GM21381 (cell line): ENCODE data around the gene CADM2.

Experiments used
- ATAC-seq: cut with Tn5 transposase; IDR thresholded peaks from one replicate; pipeline ENCODE4 v1.9.1; 2021; ENCODE audit warnings: mild to moderate bottlenecking, moderate library complexity; ENCODE audit not compliant: unreplicated experiment

Gene CADM2

DNA sequence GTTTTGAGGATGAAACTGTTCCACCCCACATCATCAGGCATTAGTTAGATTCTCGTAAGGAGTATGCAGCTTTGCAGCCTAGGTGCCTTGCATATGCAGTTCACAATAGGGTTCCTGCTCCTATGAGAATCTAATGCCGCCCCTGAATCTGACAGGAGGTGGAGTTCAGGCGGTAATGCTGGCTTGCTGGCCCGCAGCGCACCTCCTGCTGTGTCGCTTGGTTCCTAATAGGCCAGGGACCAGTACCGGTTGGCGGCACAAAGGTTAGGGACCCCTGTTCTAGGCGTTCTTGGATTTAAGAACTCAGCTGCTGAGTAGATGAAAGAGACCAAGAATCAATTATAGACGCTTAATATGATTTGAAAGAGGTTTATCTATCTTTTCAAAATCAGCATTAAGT lies 595.4 kb downstream of the CADM2 start:
- no peak for ATAC-seq

DNA sequence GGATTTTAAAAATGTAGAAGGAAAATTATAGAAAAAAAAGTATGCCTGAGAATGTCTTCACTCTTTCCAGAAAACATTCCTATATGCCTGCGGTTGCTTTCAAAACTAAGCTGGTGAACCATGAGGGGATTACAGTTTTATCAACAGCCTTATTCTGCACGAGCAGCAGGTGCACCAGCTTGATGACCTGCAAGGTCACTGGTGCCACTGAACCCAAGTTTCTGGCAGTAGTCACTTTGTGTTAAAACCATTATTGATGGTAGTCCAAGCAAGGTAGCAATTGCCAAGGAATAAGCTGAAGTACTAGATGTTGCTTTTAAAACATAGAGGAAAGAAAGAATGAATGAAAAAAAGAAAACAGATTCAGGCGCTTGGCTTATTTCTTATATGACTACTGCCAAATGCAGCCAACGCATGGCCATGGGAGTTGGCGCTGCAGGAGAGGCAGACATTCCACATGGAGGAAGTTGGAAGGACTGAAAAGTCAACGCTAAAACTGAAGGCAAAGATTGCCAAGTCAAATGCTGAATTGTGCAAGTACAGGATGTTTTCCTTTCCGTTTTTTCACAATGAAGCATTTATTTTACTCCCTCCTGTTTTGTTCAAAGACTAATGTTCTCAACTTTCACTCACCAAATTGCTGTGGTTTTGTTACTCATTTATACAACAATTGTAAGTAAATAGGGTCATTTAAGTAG lies 601.4 kb downstream of the CADM2 start:
- ATAC-seq: no peak

DNA sequence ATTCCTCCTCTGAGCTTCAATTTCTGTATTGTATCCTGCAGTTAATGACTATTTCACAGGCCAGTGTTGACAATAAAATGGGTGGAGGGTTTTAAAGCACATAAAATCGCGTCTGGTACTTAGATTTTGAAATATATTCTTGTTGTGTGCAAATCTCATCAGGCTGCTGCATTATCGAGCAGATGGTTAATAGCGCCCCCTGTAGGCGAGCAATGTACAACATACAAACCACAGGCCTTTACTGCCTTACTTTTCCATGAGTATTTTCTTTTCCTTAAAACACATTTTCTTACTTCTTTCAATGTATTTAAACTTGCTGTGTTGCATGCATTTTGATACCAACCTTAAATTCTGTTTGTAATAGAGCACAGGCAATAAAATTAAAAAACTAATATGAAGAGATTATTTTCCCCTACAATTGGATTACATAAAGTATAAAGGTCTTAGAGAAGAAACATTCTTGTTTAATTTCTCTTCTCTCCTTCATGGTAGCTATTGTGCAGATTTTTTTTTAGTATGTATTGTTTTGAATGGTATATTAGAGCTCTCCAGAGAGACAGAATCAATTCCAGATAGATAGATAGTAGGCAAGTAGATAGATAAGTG lies 608.4 kb downstream of the CADM2 start:
- ATAC-seq: no peak

DNA sequence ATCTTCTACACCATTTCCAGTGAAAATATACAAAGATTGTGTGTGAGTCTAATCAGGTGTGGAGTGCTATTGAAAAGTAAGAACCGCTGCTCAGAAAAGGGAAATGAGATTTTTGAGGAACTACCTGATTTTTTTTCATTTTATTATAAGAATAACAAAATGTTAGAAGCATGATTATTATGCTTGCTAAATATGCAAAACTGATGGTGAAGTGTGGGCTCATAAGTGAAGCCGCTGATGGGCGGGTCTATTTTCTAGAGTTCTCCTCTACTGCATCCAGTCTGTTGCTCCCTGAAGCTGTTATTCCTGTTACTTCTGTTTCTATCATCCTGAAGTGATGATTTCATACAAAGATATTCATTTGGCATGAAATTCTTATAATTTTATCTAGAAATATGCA lies 612.0 kb downstream of the CADM2 start:
- ATAC-seq: no peak

DNA sequence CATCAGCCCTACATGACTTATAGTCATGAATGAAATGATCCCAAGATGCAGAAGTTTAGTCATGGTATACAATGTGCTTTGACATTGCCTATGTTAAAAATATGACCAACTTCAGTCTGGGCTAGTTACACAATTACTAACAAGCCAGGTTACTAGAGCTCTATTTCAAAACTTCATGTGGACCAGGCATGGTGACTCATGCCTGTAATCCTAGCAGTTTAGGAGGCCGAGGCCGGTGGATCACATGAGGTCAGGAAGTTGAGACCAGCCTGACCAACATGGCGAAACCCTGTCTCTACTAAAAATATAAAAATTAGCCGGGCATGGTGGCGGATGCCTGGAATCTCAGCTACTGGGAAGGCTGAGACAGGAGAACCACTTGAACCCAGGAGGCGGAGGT lies 613.0 kb downstream of the CADM2 start:
- no peak for ATAC-seq

DNA sequence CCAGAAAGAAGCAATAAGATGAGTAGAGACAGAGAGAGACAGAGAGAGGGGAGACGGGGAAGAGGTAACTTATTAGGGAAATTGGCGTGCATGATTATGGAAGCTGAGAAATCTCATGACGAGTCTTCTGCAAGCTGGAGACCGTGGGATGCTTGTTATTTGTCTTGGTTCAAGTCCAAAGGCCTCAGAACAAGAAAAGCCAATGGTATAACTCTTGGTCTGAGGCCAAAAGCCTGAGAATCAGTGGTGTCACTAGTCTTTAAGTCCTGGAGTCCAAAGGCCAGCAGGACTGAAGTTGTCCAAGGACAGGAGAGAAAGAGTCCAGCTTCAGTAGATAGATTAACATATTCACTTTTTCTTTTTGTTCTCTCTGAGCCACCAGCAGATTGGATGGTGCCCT lies 613.6 kb downstream of the CADM2 start:
- no peak for ATAC-seq

DNA sequence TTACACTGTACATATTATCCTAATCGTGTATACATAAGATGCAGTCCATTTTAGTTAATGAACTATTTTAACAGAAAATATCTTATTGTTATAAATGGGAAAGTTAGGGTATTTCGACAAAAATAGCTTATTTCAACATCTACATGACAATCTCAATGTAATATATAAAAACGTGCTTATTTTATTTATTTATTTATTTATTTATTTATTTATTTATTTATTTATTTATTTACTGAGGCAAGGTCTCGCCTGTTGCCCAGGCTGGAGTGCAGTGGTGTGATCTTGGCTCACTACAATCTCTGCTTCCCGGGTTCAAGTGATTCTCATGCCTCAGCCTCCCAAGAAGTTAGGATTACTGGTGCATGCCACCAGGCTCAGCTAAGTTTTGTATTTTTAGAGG lies 614.2 kb downstream of the CADM2 start:
- no peak for ATAC-seq

DNA sequence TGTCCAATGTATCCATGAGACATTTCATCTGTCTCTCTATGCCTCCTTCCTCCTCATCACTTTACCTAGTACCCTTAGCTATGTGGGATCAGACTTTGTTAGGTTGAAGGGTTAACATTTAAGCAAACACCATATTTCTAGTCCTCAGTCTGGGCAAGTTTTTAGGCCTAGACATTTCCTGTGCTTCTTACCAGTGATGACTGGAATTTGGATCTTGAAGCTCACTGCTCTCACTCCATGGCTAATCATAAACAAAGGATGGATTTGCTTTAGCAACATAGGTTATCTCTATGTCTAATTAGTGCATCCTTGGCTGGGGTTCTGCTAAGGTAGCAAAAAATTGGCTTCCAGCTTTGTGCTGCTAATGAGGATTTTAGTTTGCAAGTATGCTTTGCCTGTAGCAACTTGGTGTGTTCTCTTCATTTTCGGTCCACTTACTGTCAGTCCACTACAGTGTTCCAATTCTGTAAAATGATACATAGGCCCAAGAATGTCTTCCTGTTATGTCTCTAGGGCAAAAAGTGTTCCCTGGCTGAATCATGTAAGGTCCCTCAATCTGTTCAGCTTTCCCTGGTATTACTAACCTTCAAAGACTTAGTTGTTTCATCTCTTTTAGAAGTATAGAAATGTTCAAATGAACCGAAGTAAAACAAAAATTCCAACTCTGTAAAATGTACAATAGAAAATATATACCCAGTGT lies 615.4 kb downstream of the CADM2 start:
- no peak for ATAC-seq

DNA sequence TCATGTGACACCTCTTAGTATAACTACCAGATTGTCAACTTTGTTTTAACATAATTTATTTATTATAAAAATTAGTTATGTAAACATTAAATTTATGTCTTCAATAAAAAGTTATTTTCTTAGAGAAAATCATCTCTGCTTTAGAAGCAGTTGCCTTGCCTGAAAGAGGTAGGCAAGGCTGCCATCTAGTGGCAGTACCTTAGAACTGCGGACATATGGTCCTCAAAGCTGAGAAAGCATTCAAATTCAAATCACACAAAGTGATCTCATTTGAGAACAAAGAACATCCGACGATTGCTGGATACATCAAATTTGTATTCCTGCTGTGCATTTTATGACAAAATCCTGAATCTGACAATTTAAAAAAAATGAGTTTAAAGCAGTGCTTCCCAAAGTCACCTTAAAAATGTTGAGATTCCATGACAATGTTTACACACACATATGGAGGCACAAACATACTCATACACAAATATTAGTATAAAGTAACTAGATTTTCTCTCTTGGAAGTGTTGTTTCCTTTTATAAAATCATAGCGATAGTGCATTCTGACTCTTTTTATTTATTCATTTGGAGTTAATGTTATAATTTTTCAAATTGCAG lies 617.4 kb downstream of the CADM2 start:
- ATAC-seq: peak; percentile 79

DNA sequence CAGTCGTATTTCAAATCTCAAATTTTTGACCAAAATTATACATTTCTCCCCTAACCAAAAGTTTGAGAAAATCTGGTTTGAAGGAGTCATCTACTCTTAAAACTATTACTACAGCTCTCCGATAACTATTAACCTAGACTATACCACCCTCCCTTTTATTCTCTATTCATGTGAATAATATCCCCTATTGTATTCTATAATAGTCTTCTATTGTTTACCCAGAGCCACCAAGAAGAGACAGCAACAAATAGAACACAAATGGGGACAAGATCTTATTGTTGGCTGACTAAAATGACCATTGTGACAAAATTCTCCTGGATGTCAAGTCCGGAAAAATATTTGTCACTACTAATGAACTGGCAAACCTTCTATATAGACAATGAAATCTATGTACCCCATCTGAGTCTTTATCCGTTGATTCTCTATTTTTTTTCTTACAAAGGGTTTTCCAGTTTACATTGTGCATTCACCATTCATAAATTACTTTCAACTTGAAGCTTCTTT lies 618.0 kb downstream of the CADM2 start:
- no peak for ATAC-seq

DNA sequence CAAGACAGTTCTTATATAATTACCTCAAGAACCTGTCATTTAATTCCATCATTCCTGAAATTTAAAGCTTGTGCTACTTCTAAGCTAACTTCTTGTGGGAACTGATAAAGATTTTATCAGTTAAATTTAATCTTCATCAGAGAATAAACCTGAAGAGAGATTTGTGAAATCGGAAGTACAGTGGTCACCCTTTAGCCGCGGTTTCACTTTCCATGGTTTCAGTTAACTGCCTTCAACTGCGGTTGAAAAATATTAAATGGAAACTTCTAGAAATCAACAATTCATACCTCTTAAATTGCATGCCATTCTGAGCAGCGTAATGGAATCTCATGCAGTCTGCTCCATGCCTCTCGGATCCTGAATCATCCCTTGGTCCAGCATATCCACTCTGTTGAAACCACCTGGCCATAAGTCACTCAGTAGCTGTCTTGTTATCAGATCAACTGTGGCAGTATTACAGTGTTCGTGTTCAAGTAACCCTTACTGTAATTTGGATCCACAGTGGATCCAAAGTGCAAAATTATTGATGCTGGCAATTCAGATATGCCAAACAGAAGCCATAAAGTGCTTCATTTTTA lies 626.1 kb downstream of the CADM2 start:
- no peak for ATAC-seq

DNA sequence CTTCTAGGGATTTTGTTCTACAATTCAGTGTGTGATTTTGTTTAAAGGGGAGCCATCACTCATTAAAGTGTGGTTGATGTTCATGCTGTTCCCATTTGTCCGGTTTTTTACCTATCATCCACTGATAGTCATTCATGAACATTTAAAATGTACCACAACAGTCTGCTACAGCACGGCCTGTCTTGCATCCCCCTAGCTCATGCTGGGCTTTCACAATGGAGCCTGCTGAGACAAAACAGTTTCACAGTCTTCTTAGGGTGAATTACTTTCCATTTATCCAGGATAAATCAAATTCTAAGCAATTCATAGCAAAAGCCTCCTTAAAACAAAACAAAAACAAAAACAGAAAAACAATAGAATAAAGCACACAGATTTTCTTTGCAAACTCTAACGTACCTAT lies 627.2 kb downstream of the CADM2 start:
- ATAC-seq: no peak

DNA sequence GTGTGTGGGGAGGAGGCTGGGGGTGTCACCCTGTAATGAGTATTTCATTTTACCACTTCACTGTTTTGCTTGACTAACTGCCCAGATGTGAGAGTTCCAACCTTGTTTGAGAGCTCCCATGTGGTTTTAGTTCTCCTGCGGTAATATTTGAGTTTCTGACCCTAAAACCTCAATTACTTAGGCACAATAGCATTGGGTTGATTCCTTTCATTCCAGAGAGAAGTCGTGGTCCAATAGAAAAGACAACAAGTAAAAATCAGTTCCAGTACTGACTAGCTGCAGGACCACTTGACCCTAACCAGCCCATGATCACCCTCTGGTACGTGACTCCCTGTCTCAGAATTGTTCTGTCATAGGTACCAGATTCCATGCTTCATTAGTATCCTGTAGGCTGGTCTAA lies 630.4 kb downstream of the CADM2 start:
- no peak for ATAC-seq

DNA sequence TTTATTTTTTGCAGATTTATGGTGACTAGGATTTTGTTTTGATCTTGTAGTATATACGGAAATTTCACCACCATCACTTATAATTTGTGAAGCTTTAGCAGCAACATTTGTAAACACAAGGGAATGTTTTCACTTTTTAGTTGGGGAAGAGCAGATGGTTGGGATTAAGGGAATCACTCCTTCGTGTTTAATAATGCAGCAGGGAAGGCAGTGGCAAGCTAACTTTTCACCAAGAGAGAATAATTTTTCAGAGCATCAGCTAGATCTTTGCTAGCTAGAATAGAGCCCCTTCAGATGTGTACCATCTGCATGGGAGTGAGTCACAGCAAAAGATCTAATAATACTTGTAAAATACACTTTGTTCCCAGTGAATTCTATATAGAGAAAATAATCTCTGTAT lies 632.7 kb downstream of the CADM2 start:
- ATAC-seq: no peak

DNA sequence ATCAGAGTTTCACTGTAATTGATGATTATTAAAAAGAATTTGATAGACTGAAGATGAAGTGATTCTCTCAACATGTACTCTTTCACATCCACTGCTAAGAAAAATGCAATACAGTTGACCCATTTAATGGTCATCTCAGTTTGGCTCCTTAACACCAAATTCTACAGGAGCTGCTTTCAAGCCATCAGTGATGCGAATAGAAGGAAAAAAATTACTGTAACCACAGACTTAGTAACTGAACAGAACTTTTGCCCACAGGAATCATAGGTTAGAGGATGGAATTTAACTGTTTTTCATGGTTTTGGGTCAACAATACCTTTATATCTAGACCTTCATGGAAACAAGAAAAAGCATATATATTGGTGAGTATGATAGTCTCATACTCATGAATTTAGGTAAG lies 633.5 kb downstream of the CADM2 start:
- ATAC-seq: no peak

DNA sequence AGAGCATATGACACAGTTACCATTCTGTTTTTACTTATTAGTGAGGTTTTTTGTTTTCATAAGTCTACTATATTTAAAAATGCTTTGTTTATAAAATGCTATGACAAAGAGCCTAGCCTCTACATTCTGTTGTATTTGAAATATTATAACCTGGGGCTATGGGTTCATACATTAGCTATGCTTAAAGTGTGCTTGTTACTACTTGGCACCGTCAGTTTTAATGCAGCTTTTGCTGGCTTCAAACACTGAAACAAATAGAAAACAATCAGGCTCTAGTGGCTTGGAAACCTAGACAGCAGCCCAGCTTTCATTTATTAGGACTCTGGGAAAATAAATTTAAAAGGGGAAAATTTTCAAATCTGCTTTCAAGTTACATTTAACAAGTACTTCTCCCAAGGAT lies 635.9 kb downstream of the CADM2 start:
- ATAC-seq: no peak

DNA sequence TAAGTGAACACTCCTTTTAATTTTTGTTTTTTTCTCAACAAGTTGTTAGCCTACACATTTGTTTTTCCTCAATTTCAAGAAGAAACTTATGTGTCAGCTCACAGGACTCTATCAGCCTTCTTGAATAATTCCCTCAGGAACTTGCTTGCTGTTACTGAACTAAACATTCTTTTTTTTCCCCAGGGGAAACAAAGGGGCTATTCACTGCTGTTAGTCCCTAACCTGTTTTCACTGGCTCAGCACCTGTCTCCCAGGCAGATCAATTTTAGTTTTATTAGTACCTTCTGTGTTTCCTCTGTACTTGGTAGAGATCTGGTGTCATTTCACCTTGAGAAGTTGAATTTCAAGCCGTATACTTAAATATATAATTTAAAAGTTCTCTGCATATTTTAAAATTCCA lies 644.6 kb downstream of the CADM2 start:
- no peak for ATAC-seq

DNA sequence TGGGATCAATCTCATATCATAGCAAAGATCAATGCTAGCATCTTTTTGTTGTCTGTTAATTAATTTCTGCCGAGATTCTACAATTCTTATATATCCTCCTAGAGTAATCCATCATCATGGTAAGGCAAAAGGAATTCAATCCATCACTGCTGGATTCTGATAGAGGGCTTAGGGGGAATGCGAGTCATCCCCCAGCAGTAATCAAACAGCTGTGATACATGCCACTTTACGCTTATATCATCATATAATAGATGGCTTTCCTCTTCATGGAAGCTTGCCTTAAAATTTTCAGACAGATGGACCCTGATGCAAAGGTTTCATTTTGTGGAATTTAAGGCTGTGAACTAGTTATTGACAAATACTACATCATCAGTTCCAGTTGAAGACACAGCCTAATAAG lies 645.9 kb downstream of the CADM2 start:
- no peak for ATAC-seq

DNA sequence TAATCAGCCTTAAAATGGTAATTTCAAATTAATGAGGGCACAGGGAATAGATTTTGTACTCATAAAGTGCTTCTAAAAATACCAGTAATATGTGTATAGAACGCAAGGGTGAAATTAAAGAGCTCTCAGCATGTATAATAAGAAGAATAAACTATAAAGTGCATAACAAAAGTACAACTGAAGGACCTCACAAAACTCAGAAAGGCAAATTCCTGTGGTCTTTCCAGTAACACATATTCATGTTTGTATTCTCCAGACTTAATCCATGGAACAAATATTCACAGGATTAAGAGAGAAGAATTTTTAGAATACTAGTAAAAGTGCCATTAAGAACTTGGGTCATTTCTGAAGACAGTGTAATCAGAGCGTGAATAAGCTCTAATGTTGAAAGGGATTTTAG lies 646.3 kb downstream of the CADM2 start:
- ATAC-seq: no peak

DNA sequence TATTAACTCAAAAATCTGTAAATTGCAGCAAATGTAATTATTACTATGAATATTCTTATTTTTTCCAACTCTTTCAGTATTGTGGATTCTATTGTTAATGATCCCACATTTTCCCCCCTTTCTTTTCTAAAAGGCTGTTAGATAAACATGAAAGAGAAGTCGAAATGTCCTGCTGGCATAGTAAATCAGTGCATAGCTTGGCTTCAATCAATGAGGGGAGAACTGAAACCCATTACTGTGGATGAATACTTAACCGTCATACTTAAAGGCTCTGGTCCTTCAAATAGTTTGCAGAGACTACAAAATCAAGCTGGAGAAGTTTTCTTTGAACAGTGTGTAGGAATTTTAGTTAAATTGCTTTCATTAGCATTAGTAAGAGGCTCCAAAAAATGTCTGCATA lies 667.9 kb downstream of the CADM2 start:
- ATAC-seq: no peak

DNA sequence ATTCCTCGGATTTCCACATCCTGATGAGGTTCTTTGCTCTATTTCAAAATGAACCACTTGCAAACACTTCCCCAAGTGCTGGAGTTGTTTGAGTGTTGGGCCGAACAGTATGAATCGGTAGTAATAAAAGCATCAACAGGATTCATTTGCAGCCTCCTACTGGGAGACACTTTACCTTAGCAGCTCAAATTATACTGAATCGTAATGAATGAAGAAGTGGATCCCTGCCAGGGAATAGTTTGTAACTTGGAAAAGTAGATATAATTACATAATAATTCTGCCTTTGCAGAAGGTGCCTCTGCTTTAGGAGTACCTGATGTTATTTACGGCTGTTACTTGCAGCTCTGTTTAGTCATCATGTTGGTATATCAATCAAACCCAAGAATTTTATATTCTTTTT lies 669.1 kb downstream of the CADM2 start:
- ATAC-seq: no peak

DNA sequence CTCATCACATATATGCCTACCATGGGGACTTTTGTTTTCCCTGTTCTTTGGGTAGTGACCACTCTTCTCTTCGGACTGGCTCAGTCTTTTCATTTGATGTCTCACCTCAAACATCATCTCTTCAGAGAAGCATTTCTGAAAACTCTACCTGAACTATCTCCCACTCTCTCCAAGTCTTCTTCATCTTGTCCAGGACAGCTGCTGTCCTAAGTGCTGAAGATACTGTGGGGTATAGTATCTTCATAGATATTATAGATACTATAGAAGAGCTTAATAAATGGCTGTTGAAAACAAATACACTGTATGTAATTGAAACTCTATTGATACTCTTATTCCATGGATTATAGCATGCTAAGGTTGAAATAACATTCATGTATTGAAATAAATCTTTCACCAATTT lies 672.3 kb downstream of the CADM2 start:
- ATAC-seq: no peak
